Activated naive CD4-positive, alpha-beta T cell (primary cell): ENCODE measurements around the gene NUP160.
"Not testable (repeated sequence)": the region's sequence is repeated elsewhere in the genome, so short reads cannot be mapped to it uniquely, and the experiment has no call there.

ENCODE experiments used
- DNase-seq, 4 experiments: peaks; one replicate each; lab custom pipeline; 2025; lab: John Stamatoyannopoulos, UW

NUP160 gene, protein sequence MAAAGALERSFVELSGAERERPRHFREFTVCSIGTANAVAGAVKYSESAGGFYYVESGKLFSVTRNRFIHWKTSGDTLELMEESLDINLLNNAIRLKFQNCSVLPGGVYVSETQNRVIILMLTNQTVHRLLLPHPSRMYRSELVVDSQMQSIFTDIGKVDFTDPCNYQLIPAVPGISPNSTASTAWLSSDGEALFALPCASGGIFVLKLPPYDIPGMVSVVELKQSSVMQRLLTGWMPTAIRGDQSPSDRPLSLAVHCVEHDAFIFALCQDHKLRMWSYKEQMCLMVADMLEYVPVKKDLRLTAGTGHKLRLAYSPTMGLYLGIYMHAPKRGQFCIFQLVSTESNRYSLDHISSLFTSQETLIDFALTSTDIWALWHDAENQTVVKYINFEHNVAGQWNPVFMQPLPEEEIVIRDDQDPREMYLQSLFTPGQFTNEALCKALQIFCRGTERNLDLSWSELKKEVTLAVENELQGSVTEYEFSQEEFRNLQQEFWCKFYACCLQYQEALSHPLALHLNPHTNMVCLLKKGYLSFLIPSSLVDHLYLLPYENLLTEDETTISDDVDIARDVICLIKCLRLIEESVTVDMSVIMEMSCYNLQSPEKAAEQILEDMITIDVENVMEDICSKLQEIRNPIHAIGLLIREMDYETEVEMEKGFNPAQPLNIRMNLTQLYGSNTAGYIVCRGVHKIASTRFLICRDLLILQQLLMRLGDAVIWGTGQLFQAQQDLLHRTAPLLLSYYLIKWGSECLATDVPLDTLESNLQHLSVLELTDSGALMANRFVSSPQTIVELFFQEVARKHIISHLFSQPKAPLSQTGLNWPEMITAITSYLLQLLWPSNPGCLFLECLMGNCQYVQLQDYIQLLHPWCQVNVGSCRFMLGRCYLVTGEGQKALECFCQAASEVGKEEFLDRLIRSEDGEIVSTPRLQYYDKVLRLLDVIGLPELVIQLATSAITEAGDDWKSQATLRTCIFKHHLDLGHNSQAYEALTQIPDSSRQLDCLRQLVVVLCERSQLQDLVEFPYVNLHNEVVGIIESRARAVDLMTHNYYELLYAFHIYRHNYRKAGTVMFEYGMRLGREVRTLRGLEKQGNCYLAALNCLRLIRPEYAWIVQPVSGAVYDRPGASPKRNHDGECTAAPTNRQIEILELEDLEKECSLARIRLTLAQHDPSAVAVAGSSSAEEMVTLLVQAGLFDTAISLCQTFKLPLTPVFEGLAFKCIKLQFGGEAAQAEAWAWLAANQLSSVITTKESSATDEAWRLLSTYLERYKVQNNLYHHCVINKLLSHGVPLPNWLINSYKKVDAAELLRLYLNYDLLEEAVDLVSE (N-terminal part only)

DNA sequence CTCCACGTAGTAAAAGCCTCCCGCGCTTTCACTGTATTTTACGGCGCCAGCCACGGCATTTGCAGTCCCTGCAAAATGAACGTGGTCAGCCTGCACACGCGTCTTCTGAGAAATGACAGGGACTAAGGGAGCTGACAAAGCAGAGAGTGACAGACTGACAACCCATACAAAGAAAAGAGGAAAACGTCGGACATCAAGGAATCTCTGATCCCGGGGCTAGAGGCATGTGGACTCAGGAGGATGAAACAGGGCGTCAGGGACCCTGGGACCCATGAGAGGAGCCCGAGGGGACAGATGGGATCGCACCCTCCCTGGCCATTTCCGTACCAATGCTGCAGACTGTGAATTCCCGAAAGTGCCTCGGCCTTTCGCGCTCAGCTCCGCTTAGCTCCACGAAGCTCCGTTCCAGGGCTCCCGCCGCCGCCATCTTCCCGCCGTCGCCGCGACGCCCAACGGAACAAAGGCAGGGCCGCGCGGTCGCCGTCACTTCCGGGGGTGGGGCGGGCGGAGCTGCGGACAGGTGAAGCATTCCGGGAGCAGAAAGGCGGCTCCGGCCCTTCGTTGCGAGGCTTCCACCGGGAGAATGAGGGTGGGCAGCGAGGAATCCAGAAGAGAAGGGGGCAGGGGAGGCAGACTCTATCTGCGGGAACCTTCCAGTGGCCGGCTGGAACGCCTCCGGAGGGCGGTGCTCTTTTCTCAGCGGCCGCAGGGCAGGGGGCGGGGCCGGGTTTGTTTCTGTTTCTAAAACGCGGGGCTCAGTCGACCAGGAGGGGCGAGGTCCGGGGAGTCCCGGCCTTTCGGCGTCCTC lies at the start of gene NUP160:
NUP160 (minus strand) TSS at position 459 of the 808 bp plus-strand sequence; CDS start at position 427, 32 bp downstream.
- peak; percentile 52 to 86 (median 79) for DNase-seq

- no peak for DNase-seq
These were observed 48.0 kb upstream of the NUP160 start for GRCh38 chr11:47896199-47896598.

DNA sequence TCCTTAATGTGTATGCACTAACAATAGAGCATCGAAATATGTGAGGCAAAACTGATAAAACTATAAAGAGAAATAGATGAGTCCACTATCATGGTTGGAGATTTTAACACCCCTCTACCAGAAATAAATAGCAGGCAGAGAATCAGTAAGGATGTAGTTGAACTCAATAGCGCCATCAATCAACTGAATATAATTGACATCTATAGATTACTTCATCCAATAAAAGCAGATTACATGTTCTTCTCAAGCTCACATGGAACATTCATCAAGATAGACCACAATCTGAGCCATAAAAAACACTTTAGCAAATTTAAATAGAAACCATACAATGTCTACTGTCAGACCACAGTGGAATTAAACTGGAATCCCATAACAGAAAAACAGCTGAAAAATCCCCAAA lies 46.9 kb upstream of the NUP160 start:
- DNase-seq: no peak

DNA sequence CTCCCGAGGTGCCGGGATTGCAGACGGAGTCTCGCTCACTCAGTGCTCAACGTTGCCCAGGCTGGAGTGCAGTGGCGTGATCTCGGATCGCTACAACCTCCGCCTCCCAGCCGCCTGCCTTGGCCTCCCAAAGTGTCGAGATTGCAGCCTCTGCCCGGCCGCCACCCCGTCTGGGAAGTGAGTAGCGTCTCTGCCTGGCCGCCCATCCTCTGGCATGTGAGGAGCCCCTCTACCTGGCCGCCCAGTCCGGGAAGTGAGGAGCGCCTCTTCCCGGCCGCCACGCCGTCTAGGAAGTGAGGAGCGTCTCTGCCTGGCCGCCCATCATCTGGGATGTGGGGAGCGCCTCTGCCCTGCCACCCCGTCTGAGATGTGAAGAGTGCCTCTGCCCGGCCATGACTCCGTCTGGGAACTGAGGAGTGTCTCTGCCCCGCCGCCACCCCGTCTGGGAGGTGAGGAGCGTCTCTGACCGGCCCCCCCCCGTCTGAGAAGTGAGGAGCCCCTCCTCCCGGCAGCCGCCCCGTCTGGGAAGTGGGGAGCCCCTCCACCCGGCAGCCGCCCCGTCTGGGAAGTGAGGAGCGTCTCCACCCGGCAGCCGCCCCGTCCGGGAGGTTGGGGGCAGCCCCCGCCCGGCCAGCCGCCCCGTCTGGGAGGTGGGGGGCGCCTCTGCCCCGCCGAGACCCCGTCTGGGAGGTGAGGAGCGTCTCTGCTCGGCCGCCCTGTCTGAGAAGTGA lies 44.6 kb upstream of the NUP160 start:
- not testable (repeated sequence) for DNase-seq

DNA sequence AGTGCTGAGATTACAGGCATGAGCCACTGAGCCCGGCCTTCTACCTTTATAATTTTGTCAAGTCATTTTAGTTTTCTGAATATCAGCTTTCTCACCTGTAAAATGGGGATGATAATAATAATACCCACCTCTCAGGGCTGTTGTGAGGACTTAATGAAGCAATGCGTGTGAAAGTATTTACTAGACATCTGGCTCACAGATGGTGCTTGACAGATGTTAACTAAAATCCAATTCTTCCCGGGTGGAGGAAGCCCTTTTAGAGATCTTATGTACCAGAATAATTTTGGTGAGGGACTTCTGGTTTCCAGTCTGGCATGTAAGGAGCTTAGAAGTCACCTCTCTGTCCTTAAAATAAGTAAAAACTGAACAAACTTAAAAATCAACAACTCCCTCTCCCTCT lies 43.7 kb upstream of the NUP160 start:
- DNase-seq: no peak

- no peak for DNase-seq
These were observed 41.7 kb upstream of the NUP160 start for GRCh38 chr11:47889714-47890441.

DNA sequence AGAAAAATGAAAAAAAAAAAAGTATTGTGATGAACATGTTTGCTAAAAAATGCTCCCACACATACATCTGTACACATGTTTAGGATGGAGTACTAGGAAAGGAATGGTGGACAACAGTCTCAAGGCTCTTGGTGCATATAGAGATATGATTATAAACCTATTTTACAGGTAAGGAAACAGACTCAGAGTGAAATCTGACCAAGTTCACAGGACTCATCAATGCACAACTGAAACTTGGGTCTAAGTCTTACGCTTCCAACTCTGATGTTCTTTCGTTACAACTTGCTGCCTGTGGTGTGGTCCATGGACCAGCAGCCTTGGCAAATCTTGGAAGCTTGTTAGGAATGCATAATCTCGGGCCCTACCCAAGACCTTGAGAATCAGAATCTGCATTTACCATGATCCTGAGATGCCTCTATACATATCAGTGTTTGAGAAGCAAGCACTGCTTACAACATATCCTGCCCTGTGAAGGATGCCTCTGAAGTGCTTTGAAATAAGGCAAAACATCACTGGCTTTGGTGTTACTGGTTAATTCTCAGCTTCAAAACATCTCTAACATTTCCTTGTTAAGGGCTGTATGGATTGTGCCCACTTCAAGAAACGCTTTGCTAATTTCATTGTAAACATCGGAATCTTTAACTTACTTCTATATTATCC lies 39.9 kb upstream of the NUP160 start:
- no peak for DNase-seq

GRCh38 chr11:47886096-47886495 lies 37.9 kb upstream of the NUP160 start:
- DNase-seq: no peak

DNA sequence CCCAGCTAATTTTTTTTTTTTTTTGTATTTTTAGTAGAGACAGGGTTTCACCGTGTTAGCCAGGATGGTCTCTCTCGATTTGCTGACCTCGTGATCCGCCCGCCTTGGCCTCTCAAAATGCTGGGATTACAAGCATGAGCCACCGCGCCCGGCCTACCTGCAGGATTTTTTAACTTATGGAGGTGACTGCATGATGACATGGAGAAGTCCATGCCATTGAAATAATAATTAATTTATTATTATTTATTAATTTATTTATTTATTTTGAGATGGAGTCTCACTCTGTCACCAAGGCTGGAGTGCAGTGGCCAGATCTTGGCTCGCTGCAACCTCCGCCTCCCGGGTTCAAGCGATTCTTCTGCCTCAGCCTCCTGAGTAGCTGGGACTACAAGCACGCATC lies 34.3 kb upstream of the NUP160 start:
- DNase-seq: not testable (repeated sequence)

GRCh38 chr11:47881145-47881544 lies 33.0 kb upstream of the NUP160 start:
- no peak for DNase-seq

- DNase-seq: no peak
These were observed 31.4 kb upstream of the NUP160 start for GRCh38 chr11:47879259-47880158.

GRCh38 chr11:47875858-47876257 lies 27.7 kb upstream of the NUP160 start:
- DNase-seq: not testable (repeated sequence)

- no peak for DNase-seq
These were observed 22.3 kb upstream of the NUP160 start for GRCh38 chr11:47870404-47870803.

GRCh38 chr11:47869544-47870393 lies 21.6 kb upstream of the NUP160 start:
- DNase-seq: no peak

GRCh38 chr11:47867823-47868222 lies 19.7 kb upstream of the NUP160 start:
- no peak for DNase-seq

DNA sequence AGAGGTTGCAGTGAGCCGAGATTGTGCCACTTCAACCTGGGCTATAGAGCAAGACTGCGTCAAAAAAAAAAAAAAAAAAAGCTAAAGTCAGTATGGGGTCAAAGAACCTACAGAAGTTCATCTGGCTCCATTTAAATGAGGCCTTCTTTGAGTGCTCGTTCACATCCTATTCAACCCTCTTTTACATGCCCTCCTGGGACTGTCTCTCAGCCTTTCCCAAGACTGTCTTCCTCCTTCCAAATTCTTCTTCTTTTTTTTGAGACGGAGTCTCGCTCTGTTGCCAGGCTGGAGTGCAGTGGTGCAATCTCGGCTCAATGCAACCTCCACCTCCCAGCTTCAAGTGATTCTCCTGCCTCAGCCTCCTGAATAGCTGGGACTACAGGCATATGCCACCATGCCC lies 18.7 kb upstream of the NUP160 start:
- DNase-seq: not testable (repeated sequence)

DNA sequence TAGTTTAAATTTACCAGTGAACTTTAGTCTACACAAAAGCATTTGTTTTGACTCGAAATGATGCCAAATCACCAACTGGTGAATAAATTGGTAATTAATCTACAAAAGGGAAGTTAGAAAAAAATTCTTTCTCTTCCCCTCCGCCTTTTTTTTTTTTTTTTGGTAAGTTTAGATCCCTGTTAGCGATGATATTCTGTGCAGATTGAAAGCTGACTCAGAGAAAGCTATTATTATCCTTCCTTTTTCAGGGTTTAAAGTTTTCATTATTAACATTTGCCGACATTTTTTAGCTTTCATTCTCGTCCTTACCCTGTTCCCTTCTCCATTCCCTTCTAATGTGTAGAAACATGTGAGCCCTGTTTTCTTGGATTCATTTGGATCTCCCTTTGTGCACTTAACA lies 16.8 kb upstream of the NUP160 start:
- no peak for DNase-seq
